Upper lobe of left lung (tissue), 4 donors: ENCODE measurements around the gene ZNF544.

ENCODE experiments used
- EP300 ChIP-seq, 4 donors: sonication (generic); formaldehyde crosslinking; IDR thresholded peaks; one replicate each; pipeline ENCODE4 v1.5.1; 2017; ENCODE audit warnings: antibody characterized with exemption in 4 of 4, control low read depth in 2 of 4
- POLR2A ChIP-seq, 4 donors: fragments of 450-650 bp; IDR thresholded peaks; one replicate each; pipeline ENCODE4 v1.5.1; 2016 to 2017; ENCODE audit warnings: antibody characterized with exemption in 4 of 4, mild to moderate bottlenecking in 2 of 4
- POLR2AphosphoS5 ChIP-seq, 2 donors: sonication (generic); formaldehyde crosslinking; IDR thresholded peaks; one replicate each; pipeline ENCODE4 v1.5.1; 2017; ENCODE audit warnings: antibody characterized with exemption in 2 of 2
- TF ChIP-seq, protein P1 (sequence below), 6 experiments: fragments of 450-650 bp in 4 of 6; fragments of 200-600 bp in 2 of 6; sonication (generic) in 2 of 6; IDR thresholded peaks; one replicate each; pipeline ENCODE4 v1.5.1; 2016 to 2019; ENCODE audit warnings: antibody characterized with exemption in 6 of 6

DNA sequence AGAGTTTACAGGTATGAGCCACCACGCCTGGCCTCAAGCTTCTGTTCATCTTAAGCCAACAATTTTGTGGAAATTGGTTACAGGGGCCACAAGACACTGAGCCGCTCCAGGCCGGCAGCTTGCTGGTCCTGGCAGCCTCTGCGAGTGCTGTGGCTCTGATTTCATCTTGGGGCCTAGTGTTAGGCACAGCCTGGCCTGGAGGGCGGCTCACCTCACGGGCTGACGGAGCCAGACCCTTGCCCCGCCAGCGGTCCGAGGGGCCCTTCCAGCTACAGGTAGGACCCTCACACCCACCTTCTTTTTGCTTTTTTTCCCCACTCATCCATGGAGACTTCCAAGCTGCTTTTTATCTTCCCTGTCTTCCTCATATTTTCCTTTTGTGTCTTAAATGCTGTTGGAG, 8.6 kb downstream of the ZNF544 start:
- TF ChIP-seq POLR2A (IDR thresholded peaks at IDR 0.05) (no peak), EP300 (IDR thresholded peaks at IDR 0.05) (no peak), POLR2AphosphoS5 (IDR thresholded peaks at IDR 0.05) (no peak)
- TF ChIP-seq, protein P1, sequence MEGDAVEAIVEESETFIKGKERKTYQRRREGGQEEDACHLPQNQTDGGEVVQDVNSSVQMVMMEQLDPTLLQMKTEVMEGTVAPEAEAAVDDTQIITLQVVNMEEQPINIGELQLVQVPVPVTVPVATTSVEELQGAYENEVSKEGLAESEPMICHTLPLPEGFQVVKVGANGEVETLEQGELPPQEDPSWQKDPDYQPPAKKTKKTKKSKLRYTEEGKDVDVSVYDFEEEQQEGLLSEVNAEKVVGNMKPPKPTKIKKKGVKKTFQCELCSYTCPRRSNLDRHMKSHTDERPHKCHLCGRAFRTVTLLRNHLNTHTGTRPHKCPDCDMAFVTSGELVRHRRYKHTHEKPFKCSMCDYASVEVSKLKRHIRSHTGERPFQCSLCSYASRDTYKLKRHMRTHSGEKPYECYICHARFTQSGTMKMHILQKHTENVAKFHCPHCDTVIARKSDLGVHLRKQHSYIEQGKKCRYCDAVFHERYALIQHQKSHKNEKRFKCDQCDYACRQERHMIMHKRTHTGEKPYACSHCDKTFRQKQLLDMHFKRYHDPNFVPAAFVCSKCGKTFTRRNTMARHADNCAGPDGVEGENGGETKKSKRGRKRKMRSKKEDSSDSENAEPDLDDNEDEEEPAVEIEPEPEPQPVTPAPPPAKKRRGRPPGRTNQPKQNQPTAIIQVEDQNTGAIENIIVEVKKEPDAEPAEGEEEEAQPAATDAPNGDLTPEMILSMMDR (IDR thresholded peaks at IDR 0.05): no peak
